ENCODE measurements around the gene M1AP. TPM values are rescaled to one million over a fixed set of nuclear protein-coding genes. Genes with fewer than 3 reads are reported as not detected.

Gene M1AP
- polyA plus RNA-seq, 1 donor (not counting 4 experiments of a cell fraction or from before 2014, with no cell fraction given) = 0.21 TPM

- no peaks in the 10 kb centered on the region for H3K9me3 ChIP-seq (ENCODE audit: control insufficient read depth, low read depth, low read length)
- H3K4me3 ChIP-seq (ENCODE audit: control insufficient read depth in 2 of 3, extremely low read depth in 1 of 3, insufficient read depth in 2 of 3, low read depth in 1 of 3, low read length in 3 of 3) = no peak overlapping the region
- H3K79me2 ChIP-seq (ENCODE audit: control insufficient read depth, insufficient read depth, low read length) = peaks cover 8% of the 10 kb centered on the region
- TF ChIP-seq CTCF (optimal IDR thresholded peaks at IDR 0.05 in 1 of 3, IDR thresholded peaks at IDR 0.05 in 1 of 3, conservative IDR thresholded peaks at IDR 0.05 in 1 of 3; ENCODE audit: extremely low read depth in 1 of 3, insufficient read depth in 2 of 3, low read length in 3 of 3) = no peak
- no peak for TF ChIP-seq EZH2 (IDR thresholded peaks at IDR 0.05; ENCODE audit: low read length)
- H3K36me3 ChIP-seq (ENCODE audit: control insufficient read depth in 2 of 2, extremely low read depth in 1 of 2, insufficient read depth in 2 of 2, low read length in 2 of 2) = peaks cover 9 to 20% of the 10 kb centered on the region in 2 experiments
- H3K4me1 ChIP-seq (ENCODE audit: control insufficient read depth, extremely low read depth, insufficient read depth, low read length) = peaks cover 17% of the 10 kb centered on the region
- H3K4me2 ChIP-seq (ENCODE audit: control insufficient read depth, extremely low read depth, insufficient read depth, low read depth, low read length) = no peak overlapping the region
- no peak overlapping the region for H2AFZ ChIP-seq (ENCODE audit: control insufficient read depth, low read length)
- no peaks in the 10 kb centered on the region for H3K9me1 ChIP-seq (ENCODE audit: control insufficient read depth, extremely low read depth, insufficient read depth, low read length)
- no peak overlapping the region for H3K27ac ChIP-seq (ENCODE audit: control insufficient read depth, insufficient read depth, low read length)
- DNase-seq (ENCODE audit: low read depth, low spot score) (no peak), FAIRE-seq (no peak)
- H3K27me3 ChIP-seq (ENCODE audit: control insufficient read depth, extremely low read depth, insufficient read depth, low read length) = peaks cover 6% of the 10 kb centered on the region
- dilution Hi-C loops (cut with MboI; ENCODE audit: extremely low pct_ligation_motif_present, low sequenced_read_pairs) = no loop called here
- no peak overlapping the region for H3K9ac ChIP-seq (ENCODE audit: control insufficient read depth, extremely low read depth, insufficient read depth, low read length)
- no peaks in the 10 kb centered on the region for H4K20me1 ChIP-seq (ENCODE audit: control insufficient read depth, extremely low read depth, insufficient read depth, low read length)
Measured at GRCh38 chr2:74522516-74522915, 125.6 kb downstream of the M1AP start.

GRCh38 chr2:74516650-74517049 is 131.5 kb downstream of the M1AP start:
- no peak overlapping the region for H3K27ac ChIP-seq (ENCODE audit: control insufficient read depth, insufficient read depth, low read length)
- dilution Hi-C loops (cut with MboI; ENCODE audit: extremely low pct_ligation_motif_present, low sequenced_read_pairs) = no loop called here
- peak overlapping the region; percentile 20 for H3K4me2 ChIP-seq (ENCODE audit: control insufficient read depth, extremely low read depth, insufficient read depth, low read depth, low read length)
- DNase-seq (ENCODE audit: low read depth, low spot score) (no peak), FAIRE-seq (no peak)
- no peaks in the 10 kb centered on the region for H3K79me2 ChIP-seq (ENCODE audit: control insufficient read depth, insufficient read depth, low read length)
- H3K9me1 ChIP-seq (ENCODE audit: control insufficient read depth, extremely low read depth, insufficient read depth, low read length) = no peaks in the 10 kb centered on the region
- TF ChIP-seq CTCF (optimal IDR thresholded peaks at IDR 0.05 in 1 of 3, IDR thresholded peaks at IDR 0.05 in 1 of 3, conservative IDR thresholded peaks at IDR 0.05 in 1 of 3; ENCODE audit: extremely low read depth in 1 of 3, insufficient read depth in 2 of 3, low read length in 3 of 3) (no peak), EZH2 (IDR thresholded peaks at IDR 0.05; ENCODE audit: low read length) (no peak)
- no peak overlapping the region for H3K4me3 ChIP-seq (ENCODE audit: control insufficient read depth in 2 of 3, extremely low read depth in 1 of 3, insufficient read depth in 2 of 3, low read depth in 1 of 3, low read length in 3 of 3)
- peaks cover 6% of the 10 kb centered on the region for H3K4me1 ChIP-seq (ENCODE audit: control insufficient read depth, extremely low read depth, insufficient read depth, low read length)
- no peaks in the 10 kb centered on the region for H4K20me1 ChIP-seq (ENCODE audit: control insufficient read depth, extremely low read depth, insufficient read depth, low read length)
- H3K9me3 ChIP-seq (ENCODE audit: control insufficient read depth, low read depth, low read length) = no peaks in the 10 kb centered on the region
- peaks cover 56% of the 10 kb centered on the region for H3K27me3 ChIP-seq (ENCODE audit: control insufficient read depth, extremely low read depth, insufficient read depth, low read length)
- H2AFZ ChIP-seq (ENCODE audit: control insufficient read depth, low read length) = no peak overlapping the region
- no peaks in the 10 kb centered on the region for H3K36me3 ChIP-seq (ENCODE audit: control insufficient read depth in 2 of 2, extremely low read depth in 1 of 2, insufficient read depth in 2 of 2, low read length in 2 of 2)
- no peak overlapping the region for H3K9ac ChIP-seq (ENCODE audit: control insufficient read depth, extremely low read depth, insufficient read depth, low read length)
